Natural killer cell (primary cell): ENCODE results near the gene MAPK12. TPM values are rescaled to one million over a fixed set of nuclear protein-coding genes. Genes with fewer than 3 reads are reported as not detected.

Experiments used
- ATAC-seq, 3 donors: fragments of 150-1000 bp in 2 of 3; fragments of 200-7000 bp in 1 of 3; cut with Tn5 transposase; 1 replicate in 1 of 3; 2 replicates in 2 of 3; pipeline ENCODE4 v1.10.0; 2021; ENCODE audit warnings: mild to moderate bottlenecking in 2 of 3, moderate library complexity in 2 of 3
- DNase-seq, 2 donors: peaks; one replicate each; pipeline versions ENCODE4 v3.0.0 to v3.0.0-alpha.2; 2013 to 2021; ENCODE audit warnings: mixed read lengths in 1 of 2
- H3K27ac ChIP-seq: one replicate; pipeline ENCODE4 v1.5.1; 2013; ENCODE audit warnings: mild to moderate bottlenecking, low read length
- H3K27me3 ChIP-seq: one replicate; pipeline ENCODE4 v1.6.1; 2013; ENCODE audit warnings: low read length; ENCODE audit not compliant: control insufficient read depth, insufficient read depth
- H3K36me3 ChIP-seq: one replicate; pipeline ENCODE4 v1.6.1; 2013; ENCODE audit warnings: low read length; ENCODE audit not compliant: control insufficient read depth, insufficient read depth
- H3K4me1 ChIP-seq: one replicate; pipeline ENCODE4 v1.6.1; 2013; ENCODE audit warnings: low read length; ENCODE audit not compliant: control insufficient read depth, insufficient read depth
- H3K4me3 ChIP-seq: one replicate; pipeline ENCODE4 v1.5.1; 2013; ENCODE audit warnings: low read length
- H3K9me3 ChIP-seq: one replicate; pipeline ENCODE4 v1.6.1; 2013; ENCODE audit warnings: low read length; ENCODE audit not compliant: control insufficient read depth, insufficient read depth
- H3K27ac Mint-ChIP-seq, 2 donors: one replicate each; pipeline ENCODE4 v1.8.0; 2022; ENCODE audit warnings: mild to moderate bottlenecking in 2 of 2, mixed read lengths in 2 of 2, moderate library complexity in 1 of 2
- H3K27me3 Mint-ChIP-seq, 2 donors: one replicate each; pipeline ENCODE4 v1.8.0; 2022; ENCODE audit warnings: low read depth in 2 of 2, mixed read lengths in 2 of 2
- H3K36me3 Mint-ChIP-seq: one replicate; pipeline ENCODE4 v1.8.0; 2022; ENCODE audit warnings: mixed read lengths
- H3K4me1 Mint-ChIP-seq, 2 donors: one replicate each; pipeline ENCODE4 v1.8.0; 2022; ENCODE audit warnings: mixed read lengths in 2 of 2
- H3K4me3 Mint-ChIP-seq: one replicate; pipeline ENCODE4 v1.8.0; 2022; ENCODE audit warnings: mild to moderate bottlenecking, moderate library complexity, mixed read lengths
- H3K9me3 Mint-ChIP-seq, 2 donors: one replicate each; pipeline ENCODE4 v1.8.0; 2022; ENCODE audit warnings: mixed read lengths in 2 of 2
- CTCF ChIP-seq: fragments of 200-600 bp; IDR thresholded peaks from one replicate; pipeline ENCODE4 v1.8.0; 2022; ENCODE audit warnings: antibody characterized with exemption
- WGBS: methylation state at CpG from one replicate; pipeline ENCODE4 v1.1.7; 2013; ENCODE audit warnings: missing lambda C conversion rate; ENCODE audit not compliant: insufficient coverage; 5-methylcytosine and 5-hydroxymethylcytosine counted together
- intact Hi-C: fragments of 100-400 bp; cut with micrococcal nuclease; formaldehyde crosslinking; loops from one replicate; pipeline ENCODE4 v1.14.2; 2022
- total RNA-seq, 4 donors: library from RNA; stranded (reverse); fragments of 120-200 nt in 1 of 4; gene quantifications; one replicate each; pipeline versions ENCODE4 v1.2.3 to v1.2.4, GENCODE V29; 2013 to 2022

The MAPK12 gene
- total RNA-seq, 3 donors from 2014 or later (not counting 1 experiment from before 2014, with no cell fraction given) = 2.2 to 2.5 (median 2.4) TPM

- Mint-ChIP-seq H3K27ac (no peak overlapping the region), H3K4me3 (no peak overlapping the region), H3K36me3 (no peaks in the 10 kb centered on the region), H3K4me1 (no peaks in the 10 kb centered on the region), H3K9me3 (no peaks in the 10 kb centered on the region), H3K27me3 (no peaks in the 10 kb centered on the region)
- no peak for ATAC-seq
- no peak overlapping the region for H3K4me3 ChIP-seq
- no peaks in the 10 kb centered on the region for H3K4me1 ChIP-seq
- no peak for TF ChIP-seq CTCF
- H3K27me3 ChIP-seq = no peaks in the 10 kb centered on the region
- no peaks in the 10 kb centered on the region for H3K36me3 ChIP-seq
- no peak overlapping the region for H3K27ac ChIP-seq
- intact Hi-C loops = no loop called here
- no peaks in the 10 kb centered on the region for H3K9me3 ChIP-seq
- no peak for DNase-seq
- WGBS = 96% methylated on average over 36 of the region's 36 CpGs
These were observed 19.9 kb upstream of the MAPK12 start for GRCh38 chr22:50281384-50281760.

GRCh38 chr22:50280708-50281383 is 19.4 kb upstream of the MAPK12 start:
- no peak overlapping the region for H3K27ac Mint-ChIP-seq
- 96% methylated on average over 47 of the region's 47 CpGs for WGBS
- no peaks in the 10 kb centered on the region for H3K27me3 Mint-ChIP-seq
- intact Hi-C loops = no loop called here
- no peaks in the 10 kb centered on the region for H3K36me3 ChIP-seq
- TF ChIP-seq CTCF = no peak
- DNase-seq (no peak), ATAC-seq (no peak)
- H3K4me3 ChIP-seq = no peak overlapping the region
- H3K4me1 ChIP-seq = no peaks in the 10 kb centered on the region
- H3K27ac ChIP-seq = no peak overlapping the region
- H3K4me1 Mint-ChIP-seq = no peaks in the 10 kb centered on the region
- no peaks in the 10 kb centered on the region for H3K9me3 ChIP-seq
- no peaks in the 10 kb centered on the region for H3K36me3 Mint-ChIP-seq
- no peak overlapping the region for H3K4me3 Mint-ChIP-seq
- H3K9me3 Mint-ChIP-seq = no peaks in the 10 kb centered on the region
- no peaks in the 10 kb centered on the region for H3K27me3 ChIP-seq

- H3K9me3 ChIP-seq = no peaks in the 10 kb centered on the region
- ATAC-seq = no peak
- 95% methylated on average over 38 of the region's 38 CpGs for WGBS
- Mint-ChIP-seq H3K27ac (no peak overlapping the region), H3K9me3 (no peaks in the 10 kb centered on the region), H3K4me1 (no peaks in the 10 kb centered on the region), H3K27me3 (no peaks in the 10 kb centered on the region), H3K36me3 (no peaks in the 10 kb centered on the region), H3K4me3 (no peak overlapping the region)
- TF ChIP-seq CTCF = no peak
- H3K27me3 ChIP-seq = no peaks in the 10 kb centered on the region
- H3K4me3 ChIP-seq = no peak overlapping the region
- H3K4me1 ChIP-seq = no peaks in the 10 kb centered on the region
- no peaks in the 10 kb centered on the region for H3K36me3 ChIP-seq
- H3K27ac ChIP-seq = no peak overlapping the region
- intact Hi-C loops = no loop called here
- DNase-seq = no peak
These were observed 18.7 kb upstream of the MAPK12 start for GRCh38 chr22:50280022-50280707.
